Loucy (cell line): ENCODE data around the gene MAP1B.

Experiments used
- CTCF ChIP-seq: fragments of 200-600 bp; sonication (generic); conservative IDR thresholded peaks from 2 replicates; pipeline ENCODE4 v1.5.1; 2014; ENCODE audit warnings: mild to moderate bottlenecking, antibody characterized with exemption, low read length
- EZH2phosphoT487 ChIP-seq: fragments of 200-600 bp; IDR thresholded peaks from 2 replicates; pipeline ENCODE4 v1.6.1; 2018; ENCODE audit warnings: antibody characterized with exemption, mild to moderate bottlenecking, moderate library complexity, borderline replicate concordance

GRCh38 chr5:72205431-72206009 lies 98.2 kb downstream of the MAP1B start:
- TF ChIP-seq CTCF (no peak), EZH2phosphoT487 (no peak)
